ENCODE measurements around the gene BABAM2.

GRCh38 chr2:28338046-28338817 is 447.7 kb downstream of the BABAM2 start:
- no peak for TF ChIP-seq CTCF (IDR thresholded peaks at IDR 0.05; ENCODE audit: low read depth, low read length)
- no peak for TF ChIP-seq POLR2A (IDR thresholded peaks at IDR 0.05; ENCODE audit: extremely low read depth, insufficient read length)
- no peak for TF ChIP-seq MAX (IDR thresholded peaks at IDR 0.05; ENCODE audit: low read depth, low read length)
- TF ChIP-seq MYC (IDR thresholded peaks at IDR 0.05; ENCODE audit: low read depth, low read length) = no peak
